Thyroid gland (tissue), 4 donors: Measurements from ENCODE around the gene PSME1. TPM values are rescaled to one million over a fixed set of nuclear protein-coding genes. Genes with fewer than 3 reads are reported as not detected.

Experiments used
- DNase-seq, 2 donors: peaks; one replicate each; pipeline ENCODE4 v3.0.0-alpha.2; 2019
- H3K27ac ChIP-seq, 3 donors: fragments of 200-600 bp; sonication (generic); 1 replicate in 2 of 3; 2 replicates in 1 of 3; pipeline ENCODE4 v1.5.1; 2016 to 2019; ENCODE audit warnings: mild to moderate bottlenecking in 1 of 3, moderate library complexity in 1 of 3
- H3K27me3 ChIP-seq: fragments of 200-600 bp; sonication (generic); one replicate; pipeline ENCODE4 v1.5.1; 2019
- H3K36me3 ChIP-seq, 2 donors: fragments of 200-600 bp; sonication (generic); one replicate each; pipeline ENCODE4 v1.5.1; 2016 to 2019
- H3K4me1 ChIP-seq, 2 donors: fragments of 200-600 bp; sonication (generic); one replicate each; pipeline ENCODE4 v1.5.1; 2017 to 2019
- H3K4me3 ChIP-seq, 3 donors: fragments of 200-600 bp; sonication (generic); replicated peaks in 1 of 3; 1 replicate in 2 of 3; 2 replicates in 1 of 3; pipeline ENCODE4 v1.5.1; 2016; ENCODE audit warnings: mild to moderate bottlenecking in 1 of 3
- H3K9me3 ChIP-seq: fragments of 200-600 bp; sonication (generic); one replicate; pipeline ENCODE4 v1.5.1; 2017
- POLR2A ChIP-seq, 2 donors: fragments of 450-650 bp; IDR thresholded peaks; one replicate each; pipeline ENCODE4 v1.6.1; 2017; ENCODE audit warnings: antibody characterized with exemption in 2 of 2, mild to moderate bottlenecking in 2 of 2, moderate library complexity in 1 of 2
- WGBS, 2 donors: methylation state at CpG; one replicate each; pipeline ENCODE4 v1.1.5; 2017; 5-methylcytosine and 5-hydroxymethylcytosine counted together
- intact Hi-C: fragments of 100-400 bp; cut with DNase I; formaldehyde crosslinking; loops from one replicate; pipeline ENCODE4 v1.15.1; 2023
- total RNA-seq, 4 donors: library from RNA; depleted of rRNA; stranded (reverse); fragments of >200 nt; gene quantifications; one replicate each; pipeline ENCODE4 v1.2.3, GENCODE V29; 2016
- TF ChIP-seq, protein P1 (sequence below), 6 experiments: fragments of 200-600 bp in 3 of 6; fragments of 450-650 bp in 3 of 6; sonication (generic) in 3 of 6; IDR thresholded peaks; one replicate each; pipeline ENCODE4 v1.5.1; 2016 to 2019; ENCODE audit warnings: antibody characterized with exemption in 6 of 6, mild to moderate bottlenecking in 2 of 6, inconsistent platforms in 1 of 6, moderate library complexity in 1 of 6

The PSME1 gene
- total RNA-seq, 4 donors from 2014 or later = 117 to 193 (median 186) TPM

DNA sequence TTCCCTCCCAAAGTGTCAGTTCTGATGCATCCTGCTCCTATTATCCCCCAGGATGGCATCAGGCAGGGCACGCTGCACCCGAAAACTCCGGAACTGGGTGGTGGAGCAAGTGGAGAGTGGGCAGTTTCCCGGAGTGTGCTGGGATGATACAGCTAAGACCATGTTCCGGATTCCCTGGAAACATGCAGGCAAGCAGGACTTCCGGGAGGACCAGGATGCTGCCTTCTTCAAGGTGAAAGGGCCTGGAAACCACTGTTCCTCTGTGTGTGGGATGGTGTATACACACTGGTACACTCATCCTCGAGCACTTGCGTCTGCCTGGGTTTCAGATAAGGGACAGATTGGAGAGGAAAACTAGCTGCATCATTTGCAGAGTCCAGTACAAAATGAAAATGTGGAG lies 26.1 kb downstream of the PSME1 start:
- 65 to 73% methylated on average over 8 of the region's 8 CpGs for WGBS, 2 donors
- Histone ChIP-seq H3K9me3 (no peaks in the 10 kb centered on the region), H3K4me1 (peaks cover 18 to 27% of the 10 kb centered on the region in 2 donors), H3K4me3 (peak overlapping the region in 2 of 3 donors; percentile 52 to 58), H3K27me3 (no peaks in the 10 kb centered on the region), H3K36me3 (peaks cover 54 to 56% of the 10 kb centered on the region in 2 donors), H3K27ac (peak overlapping the region; percentile 92 to 97 (median 97))
- intact Hi-C loops = no loop called here
- DNase-seq = no peak
- TF ChIP-seq POLR2A (IDR thresholded peaks at IDR 0.05) = no peak
- TF ChIP-seq, protein P1, sequence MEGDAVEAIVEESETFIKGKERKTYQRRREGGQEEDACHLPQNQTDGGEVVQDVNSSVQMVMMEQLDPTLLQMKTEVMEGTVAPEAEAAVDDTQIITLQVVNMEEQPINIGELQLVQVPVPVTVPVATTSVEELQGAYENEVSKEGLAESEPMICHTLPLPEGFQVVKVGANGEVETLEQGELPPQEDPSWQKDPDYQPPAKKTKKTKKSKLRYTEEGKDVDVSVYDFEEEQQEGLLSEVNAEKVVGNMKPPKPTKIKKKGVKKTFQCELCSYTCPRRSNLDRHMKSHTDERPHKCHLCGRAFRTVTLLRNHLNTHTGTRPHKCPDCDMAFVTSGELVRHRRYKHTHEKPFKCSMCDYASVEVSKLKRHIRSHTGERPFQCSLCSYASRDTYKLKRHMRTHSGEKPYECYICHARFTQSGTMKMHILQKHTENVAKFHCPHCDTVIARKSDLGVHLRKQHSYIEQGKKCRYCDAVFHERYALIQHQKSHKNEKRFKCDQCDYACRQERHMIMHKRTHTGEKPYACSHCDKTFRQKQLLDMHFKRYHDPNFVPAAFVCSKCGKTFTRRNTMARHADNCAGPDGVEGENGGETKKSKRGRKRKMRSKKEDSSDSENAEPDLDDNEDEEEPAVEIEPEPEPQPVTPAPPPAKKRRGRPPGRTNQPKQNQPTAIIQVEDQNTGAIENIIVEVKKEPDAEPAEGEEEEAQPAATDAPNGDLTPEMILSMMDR (IDR thresholded peaks at IDR 0.05) = no peak

DNA sequence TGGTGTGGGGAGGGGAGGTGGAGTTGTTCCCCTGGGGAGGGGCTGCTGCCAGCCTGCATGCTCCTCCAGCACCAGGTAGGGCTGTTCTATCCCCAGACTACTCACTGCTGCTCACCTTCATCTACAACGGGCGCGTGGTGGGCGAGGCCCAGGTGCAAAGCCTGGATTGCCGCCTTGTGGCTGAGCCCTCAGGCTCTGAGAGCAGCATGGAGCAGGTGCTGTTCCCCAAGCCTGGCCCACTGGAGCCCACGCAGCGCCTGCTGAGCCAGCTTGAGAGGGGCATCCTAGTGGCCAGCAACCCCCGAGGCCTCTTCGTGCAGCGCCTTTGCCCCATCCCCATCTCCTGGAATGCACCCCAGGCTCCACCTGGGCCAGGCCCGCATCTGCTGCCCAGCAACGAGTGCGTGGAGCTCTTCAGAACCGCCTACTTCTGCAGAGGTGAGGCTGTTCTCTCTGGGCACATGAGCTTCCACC lies 28.6 kb downstream of the PSME1 start:
- H3K36me3 ChIP-seq = peaks cover 40 to 42% of the 10 kb centered on the region in 2 donors
- no peak overlapping the region for H3K27ac ChIP-seq
- TF ChIP-seq POLR2A (IDR thresholded peaks at IDR 0.05) = no peak
- TF ChIP-seq, protein P1 (IDR thresholded peaks at IDR 0.05) = no peak
- H3K9me3 ChIP-seq = no peaks in the 10 kb centered on the region
- 88 to 90% methylated on average over 9 to 14 of the region's 14 CpGs for WGBS, 2 donors
- DNase-seq = no peak
- intact Hi-C loops = no loop called here
- no peaks in the 10 kb centered on the region for H3K27me3 ChIP-seq
- peaks cover 18 to 27% of the 10 kb centered on the region in 2 donors for H3K4me1 ChIP-seq
- H3K4me3 ChIP-seq = no peak overlapping the region

DNA sequence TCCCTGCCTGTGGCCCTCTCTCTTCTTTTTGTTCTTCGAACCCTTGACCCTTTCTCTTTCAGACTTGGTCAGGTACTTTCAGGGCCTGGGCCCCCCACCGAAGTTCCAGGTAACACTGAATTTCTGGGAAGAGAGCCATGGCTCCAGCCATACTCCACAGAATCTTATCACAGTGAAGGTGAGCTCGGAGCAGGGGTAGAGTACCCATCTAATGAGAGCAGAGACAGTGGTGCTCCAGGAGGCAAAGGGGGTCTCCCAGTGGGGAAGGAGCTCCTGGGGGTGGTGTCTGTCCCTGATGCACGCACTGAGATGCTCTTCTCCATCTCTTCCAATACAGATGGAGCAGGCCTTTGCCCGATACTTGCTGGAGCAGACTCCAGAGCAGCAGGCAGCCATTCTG lies 29.8 kb downstream of the PSME1 start:
- no peak overlapping the region for H3K4me3 ChIP-seq
- TF ChIP-seq POLR2A (IDR thresholded peaks at IDR 0.05) = no peak
- TF ChIP-seq, protein P1 (IDR thresholded peaks at IDR 0.05) = no peak
- no peak overlapping the region for H3K27ac ChIP-seq
- peaks cover 38 to 40% of the 10 kb centered on the region in 2 donors for H3K36me3 ChIP-seq
- no peaks in the 10 kb centered on the region for H3K27me3 ChIP-seq
- peaks cover 18 to 22% of the 10 kb centered on the region in 2 donors for H3K4me1 ChIP-seq
- no peak for DNase-seq
- intact Hi-C loops = no loop called here
- no peaks in the 10 kb centered on the region for H3K9me3 ChIP-seq
- 90 to 94% methylated on average over 5 of the region's 5 CpGs for WGBS, 2 donors

DNA sequence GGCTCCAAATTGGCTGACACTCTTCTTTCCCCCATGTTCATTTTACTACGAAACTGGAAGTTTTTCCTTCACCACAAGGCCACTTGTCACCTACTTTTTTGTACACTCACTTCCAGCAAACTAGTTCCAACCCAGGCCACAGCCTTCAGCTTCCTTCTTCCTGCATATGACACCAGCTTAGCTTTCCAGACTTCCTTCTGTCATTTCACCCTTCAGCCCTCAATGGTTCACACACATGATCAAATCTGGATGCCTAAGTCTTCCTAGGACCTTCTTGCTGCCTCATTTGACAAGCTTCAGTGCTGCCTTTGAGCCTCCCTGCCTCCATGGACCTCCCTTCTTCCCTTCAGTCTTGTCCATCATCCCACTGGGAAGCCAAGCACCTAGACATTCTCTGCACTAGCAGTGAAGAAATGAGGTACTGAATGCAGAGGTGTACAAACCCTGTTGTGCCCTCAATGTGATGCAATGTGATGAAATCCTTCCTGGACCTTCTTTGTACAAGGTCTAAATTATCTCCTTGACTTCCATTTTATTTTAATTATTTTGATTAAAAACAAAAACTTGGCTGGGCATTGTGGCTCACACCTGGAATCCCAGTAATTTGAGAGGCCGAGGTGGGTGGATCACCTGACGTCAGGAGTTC lies 31.6 kb downstream of the PSME1 start:
- intact Hi-C loops = no loop called here
- TF ChIP-seq, protein P1 (IDR thresholded peaks at IDR 0.05) = no peak
- TF ChIP-seq POLR2A (IDR thresholded peaks at IDR 0.05) = no peak
- Histone ChIP-seq H3K36me3 (peaks cover 38 to 40% of the 10 kb centered on the region in 2 donors), H3K4me1 (peaks cover 12% of the 10 kb centered on the region in 2 donors), H3K27me3 (no peaks in the 10 kb centered on the region), H3K9me3 (no peaks in the 10 kb centered on the region), H3K4me3 (no peak overlapping the region), H3K27ac (no peak overlapping the region)
- no peak for DNase-seq
- WGBS, 2 donors = 91 to 96% methylated on average over 3 of the region's 3 CpGs
